BE2C (cell line): Measurements from ENCODE around the gene ATP5PB.

Experiments
- DNase-seq: peaks from one replicate; pipeline ENCODE4 v3.0.0-alpha.2; 2020
- H3K27me3 ChIP-seq: fragments of 250-450 bp; sonication (Bioruptor Pico); 2 replicates; pipeline ENCODE4 v1.5.1; 2020; ENCODE audit warnings: mild to moderate bottlenecking
- H3K36me3 ChIP-seq: fragments of 250-450 bp; sonication (Bioruptor Pico); 2 replicates; pipeline ENCODE4 v1.5.1; 2020; ENCODE audit warnings: mild to moderate bottlenecking
- H3K4me1 ChIP-seq: fragments of 250-450 bp; sonication (Bioruptor Pico); 2 replicates; pipeline ENCODE4 v1.5.1; 2020
- H3K4me3 ChIP-seq: 2 replicates; pipeline ENCODE4 v1.5.1; 2011; ENCODE audit warnings: low read depth, low read length
- H3K9me3 ChIP-seq: fragments of 250-450 bp; sonication (Bioruptor Pico); 2 replicates; pipeline ENCODE4 v1.5.1; 2020
- CTCF ChIP-seq: IDR thresholded peaks from 2 replicates; pipeline ENCODE4 v1.5.1; 2012; ENCODE audit warnings: mild to moderate bottlenecking, low read depth, low read length

ATP5PB gene

GRCh38 chr1:111407301-111407700 lies 42.0 kb upstream of the ATP5PB start:
- Histone ChIP-seq H3K27me3 (peaks cover 50% of the 10 kb centered on the region), H3K9me3 (no peaks in the 10 kb centered on the region), H3K36me3 (no peaks in the 10 kb centered on the region), H3K4me3 (no peak overlapping the region), H3K4me1 (no peaks in the 10 kb centered on the region)
- no peak for TF ChIP-seq CTCF
- no peak for DNase-seq

- DNase-seq = no peak
- no peaks in the 10 kb centered on the region for H3K4me1 ChIP-seq
- no peak overlapping the region for H3K4me3 ChIP-seq
- H3K36me3 ChIP-seq = no peaks in the 10 kb centered on the region
- H3K9me3 ChIP-seq = no peaks in the 10 kb centered on the region
- no peak for TF ChIP-seq CTCF
- H3K27me3 ChIP-seq = peaks cover 12% of the 10 kb centered on the region
Observed at GRCh38 chr1:111412839-111413238, 36.4 kb upstream of the ATP5PB start.

- DNase-seq = no peak
- no peak overlapping the region for H3K4me3 ChIP-seq
- peaks cover 7% of the 10 kb centered on the region; the same call in 1 of the 2 replicates for H3K27me3 ChIP-seq
- no peaks in the 10 kb centered on the region for H3K36me3 ChIP-seq
- H3K9me3 ChIP-seq = no peaks in the 10 kb centered on the region
- no peak for TF ChIP-seq CTCF
- no peaks in the 10 kb centered on the region for H3K4me1 ChIP-seq
Observed at GRCh38 chr1:111414756-111415155, 34.5 kb upstream of the ATP5PB start.

GRCh38 chr1:111415461-111415860 lies 33.8 kb upstream of the ATP5PB start:
- peaks cover 7% of the 10 kb centered on the region; the same call in 1 of the 2 replicates for H3K27me3 ChIP-seq
- no peaks in the 10 kb centered on the region for H3K9me3 ChIP-seq
- H3K4me3 ChIP-seq = no peak overlapping the region
- no peaks in the 10 kb centered on the region for H3K4me1 ChIP-seq
- no peak for DNase-seq
- TF ChIP-seq CTCF = no peak
- no peaks in the 10 kb centered on the region for H3K36me3 ChIP-seq

GRCh38 chr1:111417755-111418154 lies 31.5 kb upstream of the ATP5PB start:
- TF ChIP-seq CTCF = no peak
- Histone ChIP-seq H3K9me3 (no peaks in the 10 kb centered on the region), H3K27me3 (no peaks in the 10 kb centered on the region; the same call in 1 of the 2 replicates), H3K36me3 (no peaks in the 10 kb centered on the region), H3K4me1 (no peaks in the 10 kb centered on the region), H3K4me3 (no peak overlapping the region)
- no peak for DNase-seq

- no peaks in the 10 kb centered on the region for H3K9me3 ChIP-seq
- DNase-seq = no peak
- no peaks in the 10 kb centered on the region for H3K4me1 ChIP-seq
- no peak for TF ChIP-seq CTCF
- H3K27me3 ChIP-seq = no peaks in the 10 kb centered on the region
- H3K4me3 ChIP-seq = no peak overlapping the region
- no peaks in the 10 kb centered on the region for H3K36me3 ChIP-seq
Observed at GRCh38 chr1:111419037-111419436, 30.2 kb upstream of the ATP5PB start.
